ENCODE data around the gene TMEM273.
A peak's percentile ranks its signal among the peaks of the same experiment; 100 is the strongest.

The TMEM273 gene

GRCh38 chr10:49112098-49112497 lies 76.1 kb downstream of the TMEM273 start:
- DNase-seq = no peak

GRCh38 chr10:49111320-49111698 lies 76.9 kb downstream of the TMEM273 start:
- DNase-seq = no peak

GRCh38 chr10:49110684-49111319 lies 77.4 kb downstream of the TMEM273 start:
- no peak for DNase-seq

- peak; percentile 2 for DNase-seq
Measured at GRCh38 chr10:49109669-49110340, 78.4 kb downstream of the TMEM273 start.

GRCh38 chr10:49108656-49109055 lies 79.5 kb downstream of the TMEM273 start:
- no peak for DNase-seq

GRCh38 chr10:49107887-49108267 lies 80.3 kb downstream of the TMEM273 start:
- no peak for DNase-seq

- no peak for DNase-seq
Measured at GRCh38 chr10:49107111-49107886, 80.9 kb downstream of the TMEM273 start.

- DNase-seq = no peak
Measured at GRCh38 chr10:49106451-49106850, 81.7 kb downstream of the TMEM273 start.

- DNase-seq = no peak
Measured at GRCh38 chr10:49105076-49105475, 83.1 kb downstream of the TMEM273 start.
